Measurements from ENCODE around the gene GORAB. TPM values are rescaled to one million over a fixed set of nuclear protein-coding genes. Genes with fewer than 3 reads are reported as not detected.

GORAB gene
- polyA plus RNA-seq, 1 of the 3 experiments (the other 2 are of a cell fraction), result 10.5 TPM

DNA sequence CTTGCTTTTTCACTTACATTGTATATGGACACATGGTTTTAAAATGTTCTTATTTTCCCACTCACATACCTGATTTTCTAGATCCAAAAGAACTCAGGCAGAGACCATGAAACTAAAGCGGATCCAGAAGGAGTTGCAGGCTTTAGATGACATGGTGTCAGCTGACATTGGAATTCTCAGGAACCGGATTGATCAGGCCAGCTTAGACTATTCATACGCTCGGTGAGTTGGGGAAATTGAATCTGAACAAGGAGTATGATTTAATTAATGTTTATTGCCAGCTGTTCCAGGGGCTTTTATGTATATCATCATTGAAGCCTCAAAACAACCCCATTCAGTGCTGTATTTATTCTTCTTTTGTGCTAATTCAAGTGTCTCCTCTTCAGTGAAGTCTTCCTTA is 12.7 kb downstream of the GORAB start:
- H3K79me2 ChIP-seq (ENCODE audit: insufficient read depth), result peaks cover 39% of the 10 kb centered on the region
- no peaks in the 10 kb centered on the region for H3K9me2 ChIP-seq
- ChIA-PET CTCF (interaction anchor here (1.2 kb wide), 2 partner anchors 13 to 27 kb away, joined by 3 read pairs; partner anchors contain the start of gene GORAB), POLR2A (no interaction called here)
- H3K9ac ChIP-seq, result no peak overlapping the region; the same call in 1 of the 2 replicates
- no peaks in the 10 kb centered on the region for H3K9me3 ChIP-seq
- H3K4me3 ChIP-seq (ENCODE audit: low read depth in 2 of 2, low read length in 1 of 2), result no peak overlapping the region
- H3K4me2 ChIP-seq, result no peak overlapping the region
- H4K20me1 ChIP-seq (ENCODE audit: insufficient read depth), result no peaks in the 10 kb centered on the region
- H3K27me3 ChIP-seq (ENCODE audit: insufficient read depth), result no peaks in the 10 kb centered on the region
- H3K27ac ChIP-seq (ENCODE audit: low read depth in 2 of 2, low read length in 1 of 2), result peak overlapping the region; percentile 34 to 74; a peak in 3 of 4 replicates
- H3K36me3 ChIP-seq (replicated peaks in 1 of 2; ENCODE audit: control insufficient read depth in 1 of 2, insufficient read depth in 2 of 2, low read length in 1 of 2), result peaks cover 92 to 93% of the 10 kb centered on the region in 2 experiments
- H3K4me1 ChIP-seq (ENCODE audit: control insufficient read depth in 1 of 2, insufficient read depth in 2 of 2, low read depth in 1 of 2, low read length in 1 of 2), result peaks cover 0 to 8% of the 10 kb centered on the region in 2 experiments; a peak in 1 of 4 replicates
- no peak overlapping the region for H2AFZ ChIP-seq (ENCODE audit: low read depth)
- 95% methylated on average over 4 of the region's 4 CpGs for WGBS (ENCODE audit: low lambda C conversion rate)
- no peak for DNase-seq
- TF ChIP-seq USF2 (IDR thresholded peaks at IDR 0.05; ENCODE audit: borderline replicate concordance, low read depth, low read length), result no peak
- no peak for TF ChIP-seq MEF2A (IDR thresholded peaks at IDR 0.05; ENCODE audit: borderline replicate concordance, low read depth)
- TF ChIP-seq RAD21 (IDR thresholded peaks at IDR 0.05; ENCODE audit: low read length), result no peak
- TF ChIP-seq TEAD4 (IDR thresholded peaks at IDR 0.05; ENCODE audit: borderline replicate concordance, insufficient read depth), result no peak
- no peak for TF ChIP-seq YY1 (IDR thresholded peaks at IDR 0.05; ENCODE audit: low read depth)
- TF ChIP-seq, protein P1, sequence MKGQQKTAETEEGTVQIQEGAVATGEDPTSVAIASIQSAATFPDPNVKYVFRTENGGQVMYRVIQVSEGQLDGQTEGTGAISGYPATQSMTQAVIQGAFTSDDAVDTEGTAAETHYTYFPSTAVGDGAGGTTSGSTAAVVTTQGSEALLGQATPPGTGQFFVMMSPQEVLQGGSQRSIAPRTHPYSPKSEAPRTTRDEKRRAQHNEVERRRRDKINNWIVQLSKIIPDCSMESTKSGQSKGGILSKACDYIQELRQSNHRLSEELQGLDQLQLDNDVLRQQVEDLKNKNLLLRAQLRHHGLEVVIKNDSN (IDR thresholded peaks at IDR 0.05; ENCODE audit: borderline replicate concordance, low read depth), result no peak
- TF ChIP-seq GATA2 (CRISPR knock-in tag; IDR thresholded peaks at IDR 0.05), result no peak
- no peak for TF ChIP-seq FOSL2 (IDR thresholded peaks at IDR 0.05; ENCODE audit: borderline replicate concordance, low read depth)
- TF ChIP-seq, protein P2, sequence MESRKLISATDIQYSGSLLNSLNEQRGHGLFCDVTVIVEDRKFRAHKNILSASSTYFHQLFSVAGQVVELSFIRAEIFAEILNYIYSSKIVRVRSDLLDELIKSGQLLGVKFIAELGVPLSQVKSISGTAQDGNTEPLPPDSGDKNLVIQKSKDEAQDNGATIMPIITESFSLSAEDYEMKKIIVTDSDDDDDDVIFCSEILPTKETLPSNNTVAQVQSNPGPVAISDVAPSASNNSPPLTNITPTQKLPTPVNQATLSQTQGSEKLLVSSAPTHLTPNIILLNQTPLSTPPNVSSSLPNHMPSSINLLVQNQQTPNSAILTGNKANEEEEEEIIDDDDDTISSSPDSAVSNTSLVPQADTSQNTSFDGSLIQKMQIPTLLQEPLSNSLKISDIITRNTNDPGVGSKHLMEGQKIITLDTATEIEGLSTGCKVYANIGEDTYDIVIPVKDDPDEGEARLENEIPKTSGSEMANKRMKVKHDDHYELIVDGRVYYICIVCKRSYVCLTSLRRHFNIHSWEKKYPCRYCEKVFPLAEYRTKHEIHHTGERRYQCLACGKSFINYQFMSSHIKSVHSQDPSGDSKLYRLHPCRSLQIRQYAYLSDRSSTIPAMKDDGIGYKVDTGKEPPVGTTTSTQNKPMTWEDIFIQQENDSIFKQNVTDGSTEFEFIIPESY (IDR thresholded peaks at IDR 0.05; ENCODE audit: borderline replicate concordance, low read depth), result no peak
- TF ChIP-seq PBX3 (IDR thresholded peaks at IDR 0.05), result no peak
- TF ChIP-seq SIN3A (IDR thresholded peaks at IDR 0.05; ENCODE audit: borderline replicate concordance, low read depth, low read length), result no peak
- no peak for TF ChIP-seq SMC3 (IDR thresholded peaks at IDR 0.05; ENCODE audit: low read depth, low read length)
- H3F3A ChIP-seq (replicated peaks; ENCODE audit: insufficient read depth), result peaks cover 28% of the 10 kb centered on the region

GRCh38 chr1:170545476-170545875 is 13.5 kb downstream of the GORAB start:
- Histone ChIP-seq H3K9ac (no peak overlapping the region; the same call in 1 of the 2 replicates), H4K20me1 (ENCODE audit: insufficient read depth) (no peaks in the 10 kb centered on the region), H3K4me2 (no peak overlapping the region), H3K27ac (ENCODE audit: low read depth in 2 of 2, low read length in 1 of 2) (peak overlapping the region in 1 of 2 experiments; percentile 74; a peak in 3 of 4 replicates), H3K27me3 (ENCODE audit: insufficient read depth) (no peaks in the 10 kb centered on the region), H3K9me2 (no peaks in the 10 kb centered on the region), H3K9me3 (no peaks in the 10 kb centered on the region), H3K36me3 (replicated peaks in 1 of 2; ENCODE audit: control insufficient read depth in 1 of 2, insufficient read depth in 2 of 2, low read length in 1 of 2) (peaks cover 92 to 93% of the 10 kb centered on the region in 2 experiments), H2AFZ (ENCODE audit: low read depth) (no peak overlapping the region), H3K4me1 (ENCODE audit: control insufficient read depth in 1 of 2, insufficient read depth in 2 of 2, low read depth in 1 of 2, low read length in 1 of 2) (peaks cover 0 to 8% of the 10 kb centered on the region in 2 experiments; a peak in 1 of 4 replicates), H3F3A (replicated peaks; ENCODE audit: insufficient read depth) (peaks cover 28% of the 10 kb centered on the region), H3K79me2 (ENCODE audit: insufficient read depth) (peaks cover 31% of the 10 kb centered on the region), H3K4me3 (ENCODE audit: low read depth in 2 of 2, low read length in 1 of 2) (no peak overlapping the region)
- ChIA-PET POLR2A (no interaction called here), CTCF (no interaction called here)
- no peak for DNase-seq
- WGBS (ENCODE audit: low lambda C conversion rate), result 82% methylated on average over 1 of the region's 1 CpG
- TF ChIP-seq TCF12 (IDR thresholded peaks at IDR 0.05), result peak; percentile 39; the same call in 1 of the 2 replicates
- TF ChIP-seq RCOR1 (IDR thresholded peaks at IDR 0.05; ENCODE audit: low read length), result no peak
- TF ChIP-seq, protein P3, sequence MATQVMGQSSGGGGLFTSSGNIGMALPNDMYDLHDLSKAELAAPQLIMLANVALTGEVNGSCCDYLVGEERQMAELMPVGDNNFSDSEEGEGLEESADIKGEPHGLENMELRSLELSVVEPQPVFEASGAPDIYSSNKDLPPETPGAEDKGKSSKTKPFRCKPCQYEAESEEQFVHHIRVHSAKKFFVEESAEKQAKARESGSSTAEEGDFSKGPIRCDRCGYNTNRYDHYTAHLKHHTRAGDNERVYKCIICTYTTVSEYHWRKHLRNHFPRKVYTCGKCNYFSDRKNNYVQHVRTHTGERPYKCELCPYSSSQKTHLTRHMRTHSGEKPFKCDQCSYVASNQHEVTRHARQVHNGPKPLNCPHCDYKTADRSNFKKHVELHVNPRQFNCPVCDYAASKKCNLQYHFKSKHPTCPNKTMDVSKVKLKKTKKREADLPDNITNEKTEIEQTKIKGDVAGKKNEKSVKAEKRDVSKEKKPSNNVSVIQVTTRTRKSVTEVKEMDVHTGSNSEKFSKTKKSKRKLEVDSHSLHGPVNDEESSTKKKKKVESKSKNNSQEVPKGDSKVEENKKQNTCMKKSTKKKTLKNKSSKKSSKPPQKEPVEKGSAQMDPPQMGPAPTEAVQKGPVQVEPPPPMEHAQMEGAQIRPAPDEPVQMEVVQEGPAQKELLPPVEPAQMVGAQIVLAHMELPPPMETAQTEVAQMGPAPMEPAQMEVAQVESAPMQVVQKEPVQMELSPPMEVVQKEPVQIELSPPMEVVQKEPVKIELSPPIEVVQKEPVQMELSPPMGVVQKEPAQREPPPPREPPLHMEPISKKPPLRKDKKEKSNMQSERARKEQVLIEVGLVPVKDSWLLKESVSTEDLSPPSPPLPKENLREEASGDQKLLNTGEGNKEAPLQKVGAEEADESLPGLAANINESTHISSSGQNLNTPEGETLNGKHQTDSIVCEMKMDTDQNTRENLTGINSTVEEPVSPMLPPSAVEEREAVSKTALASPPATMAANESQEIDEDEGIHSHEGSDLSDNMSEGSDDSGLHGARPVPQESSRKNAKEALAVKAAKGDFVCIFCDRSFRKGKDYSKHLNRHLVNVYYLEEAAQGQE (IDR thresholded peaks at IDR 0.05; ENCODE audit: low read depth, low read length), result no peak
- TF ChIP-seq RAD21 (IDR thresholded peaks at IDR 0.05; ENCODE audit: low read length), result no peak
- peak; percentile 62 for TF ChIP-seq PBX3 (IDR thresholded peaks at IDR 0.05)
- TF ChIP-seq JUND (IDR thresholded peaks at IDR 0.05), result peak; percentile 28; the same call in 1 of the 2 replicates
- peak; percentile 36; the same call in 1 of the 2 replicates for TF ChIP-seq FOSL2 (IDR thresholded peaks at IDR 0.05; ENCODE audit: borderline replicate concordance, low read depth)
- no peak for TF ChIP-seq MXI1 (IDR thresholded peaks at IDR 0.05; ENCODE audit: low read depth, low read length)
